Adrenal gland (tissue), 5 donors: ENCODE data around the gene TLCD5.

Experiments
- CTCF ChIP-seq, 6 experiments: fragments of 450-650 bp in 4 of 6; fragments of 200-600 bp in 2 of 6; sonication (generic) in 1 of 6; IDR thresholded peaks; 1 replicate in 5 of 6; 2 replicates in 1 of 6; pipeline versions ENCODE4 v1.5.1 to v1.8.0; 2016 to 2021; ENCODE audit warnings: antibody characterized with exemption in 6 of 6, mild to moderate bottlenecking in 2 of 6, moderate library complexity in 1 of 6
- POLR2A ChIP-seq, 2 donors: fragments of 450-650 bp; IDR thresholded peaks; one replicate each; pipeline ENCODE4 v1.6.1; 2017; ENCODE audit warnings: antibody characterized with exemption in 2 of 2, mild to moderate bottlenecking in 2 of 2, moderate library complexity in 1 of 2
- donor health status: DM: no; HTN: no; CAD: no.

DNA sequence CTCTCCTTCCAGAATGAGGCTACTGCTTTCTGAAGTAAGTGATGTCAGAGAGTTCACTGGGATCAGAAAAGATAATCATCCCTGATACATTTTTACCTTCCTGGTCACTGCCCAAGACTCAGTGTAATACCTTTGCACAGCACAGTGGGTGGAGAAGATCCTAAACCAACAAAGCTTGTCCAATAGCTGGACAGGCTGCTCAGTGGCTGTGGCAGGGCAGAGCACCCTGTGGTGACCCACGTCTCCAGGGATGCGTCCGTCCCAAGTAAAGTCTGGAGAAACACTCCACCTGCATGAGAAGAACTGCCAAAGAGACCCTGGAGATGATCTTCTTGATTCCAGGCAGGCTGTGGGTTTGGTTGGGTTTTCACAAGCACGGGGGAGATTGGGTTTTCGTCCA lies 31.0 kb upstream of the TLCD5 start:
- no peak for TF ChIP-seq CTCF (IDR thresholded peaks at IDR 0.05)
- TF ChIP-seq POLR2A (IDR thresholded peaks at IDR 0.05): no peak
